Fibroblast of mammary gland (primary cell): ENCODE results near the gene TXN2.

Source experiments
- DNase-seq: peaks from one replicate; pipeline ENCODE4 v3.0.0-alpha.2; 2010; ENCODE audit warnings: low read depth
- H3K4me3 ChIP-seq: 2 replicates; pipeline ENCODE4 v1.5.1; 2011; ENCODE audit warnings: low read depth, mild to moderate bottlenecking, low read length, moderate library complexity; ENCODE audit not compliant: control insufficient read depth
- TF ChIP-seq, protein P1 (sequence below): conservative IDR thresholded peaks from 2 replicates; pipeline ENCODE4 v1.5.1; 2011; ENCODE audit warnings: low read depth, low read length, inconsistent platforms; ENCODE audit not compliant: control insufficient read depth, insufficient read depth

The TXN2 gene

GRCh38 chr22:36419912-36420882 lies 61.2 kb downstream of the TXN2 start:
- TF ChIP-seq, protein P1, sequence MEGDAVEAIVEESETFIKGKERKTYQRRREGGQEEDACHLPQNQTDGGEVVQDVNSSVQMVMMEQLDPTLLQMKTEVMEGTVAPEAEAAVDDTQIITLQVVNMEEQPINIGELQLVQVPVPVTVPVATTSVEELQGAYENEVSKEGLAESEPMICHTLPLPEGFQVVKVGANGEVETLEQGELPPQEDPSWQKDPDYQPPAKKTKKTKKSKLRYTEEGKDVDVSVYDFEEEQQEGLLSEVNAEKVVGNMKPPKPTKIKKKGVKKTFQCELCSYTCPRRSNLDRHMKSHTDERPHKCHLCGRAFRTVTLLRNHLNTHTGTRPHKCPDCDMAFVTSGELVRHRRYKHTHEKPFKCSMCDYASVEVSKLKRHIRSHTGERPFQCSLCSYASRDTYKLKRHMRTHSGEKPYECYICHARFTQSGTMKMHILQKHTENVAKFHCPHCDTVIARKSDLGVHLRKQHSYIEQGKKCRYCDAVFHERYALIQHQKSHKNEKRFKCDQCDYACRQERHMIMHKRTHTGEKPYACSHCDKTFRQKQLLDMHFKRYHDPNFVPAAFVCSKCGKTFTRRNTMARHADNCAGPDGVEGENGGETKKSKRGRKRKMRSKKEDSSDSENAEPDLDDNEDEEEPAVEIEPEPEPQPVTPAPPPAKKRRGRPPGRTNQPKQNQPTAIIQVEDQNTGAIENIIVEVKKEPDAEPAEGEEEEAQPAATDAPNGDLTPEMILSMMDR: no peak
- peak; percentile 13 for DNase-seq
- no peak overlapping the region for H3K4me3 ChIP-seq

GRCh38 chr22:36419177-36419911 lies 62.1 kb downstream of the TXN2 start:
- TF ChIP-seq, protein P1: no peak
- peak overlapping the region; percentile 9 for H3K4me3 ChIP-seq
- DNase-seq: peak; percentile 84

GRCh38 chr22:36417281-36417686 lies 64.2 kb downstream of the TXN2 start:
- DNase-seq: peak; percentile 68
- no peak overlapping the region for H3K4me3 ChIP-seq
- TF ChIP-seq, protein P1: no peak
